SU-DHL-6 (cell line): ENCODE measurements around the gene ITPR1.

Source experiments
- H2AFZ ChIP-seq: fragments of 200-600 bp; sonication (generic); 2 replicates; pipeline ENCODE4 v1.6.1; 2014; ENCODE audit warnings: low read depth, mild to moderate bottlenecking, moderate library complexity, mixed read lengths, antibody characterized with exemption, low read length; ENCODE audit not compliant: severe bottlenecking
- H3F3A ChIP-seq: fragments of 200-600 bp; shearing (Covaris generic); 2 replicates; pipeline ENCODE4 v1.6.0; 2016; ENCODE audit warnings: antibody characterized with exemption, mild to moderate bottlenecking; ENCODE audit not compliant: insufficient read depth
- H3K27ac ChIP-seq: fragments of 200-600 bp; sonication (generic); 2 replicates; pipeline ENCODE4 v1.5.1; 2016; ENCODE audit warnings: low read depth, mild to moderate bottlenecking, low read length, moderate library complexity, mixed read lengths
- H3K27me3 ChIP-seq: fragments of 200-600 bp; sonication (generic), shearing (Covaris generic); 2 replicates; pipeline ENCODE4 v1.6.0; 2014; ENCODE audit warnings: mild to moderate bottlenecking, low read length
- H3K36me3 ChIP-seq: fragments of 200-600 bp; sonication (generic); 2 replicates; pipeline ENCODE4 v1.6.1; 2014; ENCODE audit warnings: mild to moderate bottlenecking, low read length, mixed read lengths
- H3K4me2 ChIP-seq: fragments of 300-600, 200-600 bp; shearing (Covaris generic), sonication (generic); 2 replicates; pipeline ENCODE4 v1.6.0; 2014; ENCODE audit warnings: low read length, low read depth, mild to moderate bottlenecking; ENCODE audit not compliant: poor library complexity, severe bottlenecking
- H3K4me3 ChIP-seq: fragments of 200-600 bp; sonication (generic); 2 replicates; pipeline ENCODE4 v1.5.1; 2014; ENCODE audit warnings: antibody characterized with exemption, low read length, mild to moderate bottlenecking, mixed read lengths; ENCODE audit not compliant: insufficient read depth, poor library complexity, severe bottlenecking
- H3K79me2 ChIP-seq: fragments of 200-600 bp; sonication (generic); 2 replicates; pipeline ENCODE4 v1.6.1; 2014; ENCODE audit warnings: mild to moderate bottlenecking, low read length, moderate library complexity; ENCODE audit not compliant: insufficient read depth
- H3K9ac ChIP-seq: fragments of 200-600 bp; sonication (generic); 2 replicates; pipeline ENCODE4 v1.7.0; 2014; ENCODE audit warnings: mild to moderate bottlenecking, low read length
- H3K9me2 ChIP-seq: fragments of 200-600 bp; sonication (generic); replicated peaks from 2 replicates; pipeline ENCODE4 v1.6.1; 2014; ENCODE audit warnings: low read length; ENCODE audit not compliant: insufficient read depth
- H3K9me3 ChIP-seq: fragments of 200-600 bp; sonication (generic); 2 replicates; pipeline ENCODE4 v1.6.1; 2014; ENCODE audit warnings: low read length, mixed read lengths; ENCODE audit not compliant: insufficient read depth
- H4K20me1 ChIP-seq: fragments of 200-600 bp; sonication (generic); 2 replicates; pipeline ENCODE4 v1.6.1; 2014; ENCODE audit warnings: low read depth, mild to moderate bottlenecking, antibody characterized with exemption, low read length, moderate library complexity, mixed read lengths
- CTCF ChIP-seq: fragments of 200-600 bp; sonication (generic); IDR thresholded peaks from one replicate; pipeline ENCODE4 v1.5.1; 2017; ENCODE audit warnings: antibody characterized with exemption, mild to moderate bottlenecking, low read length, moderate library complexity; ENCODE audit not compliant: insufficient read depth, poor library complexity, severe bottlenecking
- EZH2phosphoT487 ChIP-seq: fragments of 200-600 bp; sonication (generic), shearing (Covaris generic); conservative IDR thresholded peaks from 2 replicates; pipeline ENCODE4 v1.6.1; 2018; ENCODE audit warnings: mild to moderate bottlenecking, antibody characterized with exemption, low read length, moderate library complexity, mixed read lengths

ITPR1 gene

GRCh38 chr3:4887177-4887576 lies 394.0 kb downstream of the ITPR1 start:
- Histone ChIP-seq H3K36me3 (no peaks in the 10 kb centered on the region), H3K27ac (no peak overlapping the region), H3K9ac (no peak overlapping the region), H3K27me3 (no peaks in the 10 kb centered on the region; the same call in 1 of the 2 replicates), H3K9me3 (no peaks in the 10 kb centered on the region), H3K4me2 (no peak overlapping the region), H4K20me1 (no peaks in the 10 kb centered on the region), H3F3A (no peaks in the 10 kb centered on the region), H3K9me2 (no peaks in the 10 kb centered on the region), H2AFZ (no peak overlapping the region), H3K4me3 (no peak overlapping the region), H3K79me2 (no peaks in the 10 kb centered on the region)
- TF ChIP-seq CTCF = no peak
- TF ChIP-seq EZH2phosphoT487 = no peak

- no peak for TF ChIP-seq CTCF
- TF ChIP-seq EZH2phosphoT487 = no peak
- H3K36me3 ChIP-seq = no peaks in the 10 kb centered on the region
- no peak overlapping the region for H2AFZ ChIP-seq
- no peaks in the 10 kb centered on the region for H4K20me1 ChIP-seq
- no peaks in the 10 kb centered on the region for H3K9me2 ChIP-seq
- H3K79me2 ChIP-seq = no peaks in the 10 kb centered on the region
- H3K4me3 ChIP-seq = no peak overlapping the region
- H3K9ac ChIP-seq = no peak overlapping the region
- H3K4me2 ChIP-seq = no peak overlapping the region
- no peaks in the 10 kb centered on the region; the same call in 1 of the 2 replicates for H3K27me3 ChIP-seq
- H3K9me3 ChIP-seq = no peaks in the 10 kb centered on the region
- no peak overlapping the region for H3K27ac ChIP-seq
- H3F3A ChIP-seq = no peaks in the 10 kb centered on the region
Measured at GRCh38 chr3:4888913-4889846, 396.0 kb downstream of the ITPR1 start.

- Histone ChIP-seq H4K20me1 (no peaks in the 10 kb centered on the region), H3K4me3 (no peak overlapping the region), H3K9ac (no peak overlapping the region), H3K4me2 (no peak overlapping the region), H3K27me3 (no peaks in the 10 kb centered on the region; the same call in 1 of the 2 replicates), H3K9me3 (no peaks in the 10 kb centered on the region), H2AFZ (no peak overlapping the region), H3K27ac (no peak overlapping the region), H3K36me3 (no peaks in the 10 kb centered on the region), H3K79me2 (no peaks in the 10 kb centered on the region), H3K9me2 (no peaks in the 10 kb centered on the region), H3F3A (no peaks in the 10 kb centered on the region)
- no peak for TF ChIP-seq EZH2phosphoT487
- no peak for TF ChIP-seq CTCF
Measured at GRCh38 chr3:4889896-4890295, 396.7 kb downstream of the ITPR1 start.
